ENCODE results near the gene CALCR. TPM values are rescaled to one million over a fixed set of nuclear protein-coding genes. Genes with fewer than 3 reads are reported as not detected.

The CALCR gene
- total and polyA plus RNA-seq, 7 experiments from 2014 or later: not detected

GRCh38 chr7:93562106-93562505 is 12.4 kb downstream of the CALCR start:
- Mint-ChIP-seq H3K36me3 (no peaks in the 10 kb centered on the region), H3K9me3 (no peaks in the 10 kb centered on the region), H3K4me1 (no peaks in the 10 kb centered on the region), H3K27ac (no peak overlapping the region), H3K27me3 (peaks cover 0 to 8% (median 6%) of the 10 kb centered on the region in 5 donors), H3K4me3 (no peak overlapping the region)
- Histone ChIP-seq H3K4me1 (ENCODE audit: control insufficient read depth in 2 of 2, insufficient read depth in 2 of 2, low read length in 2 of 2) (no peaks in the 10 kb centered on the region), H3K36me3 (ENCODE audit: control insufficient read depth in 2 of 3, insufficient read depth in 3 of 3, low read length in 3 of 3) (no peaks in the 10 kb centered on the region), H3K4me3 (ENCODE audit: low read length) (no peak overlapping the region), H3K27me3 (ENCODE audit: control insufficient read depth in 2 of 2, insufficient read depth in 2 of 2, low read length in 2 of 2) (no peaks in the 10 kb centered on the region), H3K9me3 (ENCODE audit: control insufficient read depth in 2 of 3, low read length in 3 of 3) (no peaks in the 10 kb centered on the region), H3K27ac (ENCODE audit: low read depth, low read length) (no peak overlapping the region)
- intact Hi-C loops (cut with micrococcal nuclease): no loop called here
- ATAC-seq: no peak
- no peak for DNase-seq
- ChIA-PET CTCF (no interaction called here), POLR2A (no interaction called here)

DNA sequence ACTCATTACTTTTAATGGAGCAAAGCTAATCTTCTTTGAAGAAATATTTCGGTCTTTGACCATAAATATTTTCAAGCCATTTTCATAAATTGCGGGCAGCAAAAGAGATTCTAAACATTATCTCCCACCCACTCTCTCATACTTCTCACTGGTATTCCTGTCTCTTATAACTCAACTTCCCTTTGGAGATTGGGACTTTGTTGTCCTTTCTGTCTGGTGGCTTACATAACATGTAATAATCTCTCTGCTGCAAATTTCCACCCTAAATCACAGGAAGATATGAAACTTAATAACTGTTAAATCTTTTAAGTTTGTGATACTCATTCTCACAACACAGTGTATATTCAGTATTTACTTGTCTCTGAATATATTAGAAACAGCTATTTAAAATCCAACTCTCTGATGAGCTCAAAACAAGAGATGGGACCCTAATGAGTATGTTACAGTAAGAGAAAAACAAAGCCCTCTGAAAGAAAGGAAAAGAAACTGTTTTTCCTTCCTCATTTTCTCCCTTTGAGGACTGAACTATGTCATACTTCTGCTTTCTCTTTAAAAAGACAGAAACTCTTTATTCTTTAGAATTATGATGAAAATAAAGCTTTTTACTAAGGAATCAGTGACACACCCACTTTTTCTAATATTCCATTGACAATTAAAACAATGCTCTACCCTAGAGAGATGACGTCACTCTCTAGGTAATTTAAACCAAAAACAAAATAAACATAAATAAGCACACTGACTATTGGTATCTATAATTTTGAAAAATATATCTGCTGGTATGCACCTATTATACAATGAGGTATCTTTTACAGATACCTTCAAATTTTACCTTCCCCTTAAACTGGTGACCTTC is 14.7 kb downstream of the CALCR start:
- H3K27ac ChIP-seq (ENCODE audit: low read depth, low read length): no peak overlapping the region
- no peak for ATAC-seq
- no peaks in the 10 kb centered on the region for H3K4me1 ChIP-seq (ENCODE audit: control insufficient read depth in 2 of 2, insufficient read depth in 2 of 2, low read length in 2 of 2)
- Mint-ChIP-seq H3K36me3 (no peaks in the 10 kb centered on the region), H3K9me3 (peaks cover 0 to 2% (median 0%) of the 10 kb centered on the region in 11 donors), H3K4me3 (no peak overlapping the region), H3K4me1 (no peaks in the 10 kb centered on the region), H3K27me3 (peaks cover 0 to 8% (median 6%) of the 10 kb centered on the region in 5 donors), H3K27ac (no peak overlapping the region)
- no peaks in the 10 kb centered on the region for H3K9me3 ChIP-seq (ENCODE audit: control insufficient read depth in 2 of 3, low read length in 3 of 3)
- POLR2A ChIA-PET: no interaction called here
- H3K27me3 ChIP-seq (ENCODE audit: control insufficient read depth in 2 of 2, insufficient read depth in 2 of 2, low read length in 2 of 2): no peaks in the 10 kb centered on the region
- CTCF ChIA-PET: no interaction called here
- no peak for DNase-seq
- intact Hi-C loops (cut with micrococcal nuclease): no loop called here
- H3K36me3 ChIP-seq (ENCODE audit: control insufficient read depth in 2 of 3, insufficient read depth in 3 of 3, low read length in 3 of 3): no peaks in the 10 kb centered on the region
- H3K4me3 ChIP-seq (ENCODE audit: low read length): no peak overlapping the region

DNA sequence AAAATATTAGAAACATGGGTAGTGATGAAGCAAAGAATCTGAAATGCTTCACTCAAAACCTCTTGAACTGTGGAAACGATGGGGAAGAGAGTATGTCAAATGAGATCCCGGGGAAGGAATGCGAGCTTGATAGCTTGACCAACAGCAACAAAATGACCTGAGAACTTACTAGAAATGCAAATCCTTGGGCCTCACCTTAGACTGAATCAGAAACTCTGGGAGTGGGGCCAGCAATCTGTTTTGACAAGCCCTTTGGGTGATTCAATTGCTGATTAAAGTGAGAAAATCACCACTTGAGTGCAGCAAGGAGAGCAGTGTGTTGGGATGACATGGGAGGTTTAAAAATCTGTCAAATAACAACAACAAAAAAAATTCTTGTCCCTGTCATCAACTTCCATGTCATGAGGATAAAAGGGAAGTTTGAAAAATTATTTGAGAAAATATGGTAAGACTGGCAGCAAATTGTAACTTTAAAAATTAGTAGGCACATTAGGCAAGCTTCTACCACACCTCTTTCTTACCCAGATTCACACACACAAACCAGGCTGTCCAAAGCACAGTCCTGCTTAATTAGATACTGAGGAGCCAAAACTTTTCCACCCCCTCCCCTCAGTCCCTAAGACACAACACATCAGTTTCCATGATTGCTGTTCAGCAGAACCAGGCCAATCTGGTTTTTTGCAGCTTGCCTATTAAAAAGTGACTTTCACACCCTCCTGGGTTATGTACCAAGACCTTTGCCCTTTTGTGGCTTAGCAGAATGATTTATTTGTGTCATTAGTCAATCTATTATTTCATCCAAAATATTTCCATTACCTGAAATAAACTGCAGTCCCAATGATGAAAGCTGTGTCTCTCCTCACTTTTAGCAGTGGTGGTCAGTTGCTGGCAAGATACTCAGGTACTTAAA is 15.6 kb downstream of the CALCR start:
- Mint-ChIP-seq H3K27me3 (peaks cover 0 to 6% (median 6%) of the 10 kb centered on the region in 5 donors), H3K27ac (no peak overlapping the region), H3K36me3 (no peaks in the 10 kb centered on the region), H3K4me3 (no peak overlapping the region), H3K9me3 (peaks cover 0 to 2% (median 0%) of the 10 kb centered on the region in 11 donors), H3K4me1 (no peaks in the 10 kb centered on the region)
- Histone ChIP-seq H3K4me1 (ENCODE audit: control insufficient read depth in 2 of 2, insufficient read depth in 2 of 2, low read length in 2 of 2) (no peaks in the 10 kb centered on the region), H3K9me3 (ENCODE audit: control insufficient read depth in 2 of 3, low read length in 3 of 3) (no peaks in the 10 kb centered on the region), H3K27me3 (ENCODE audit: control insufficient read depth in 2 of 2, insufficient read depth in 2 of 2, low read length in 2 of 2) (no peaks in the 10 kb centered on the region), H3K36me3 (ENCODE audit: control insufficient read depth in 2 of 3, insufficient read depth in 3 of 3, low read length in 3 of 3) (no peaks in the 10 kb centered on the region), H3K27ac (ENCODE audit: low read depth, low read length) (no peak overlapping the region), H3K4me3 (ENCODE audit: low read length) (no peak overlapping the region)
- DNase-seq (no peak), ATAC-seq (no peak)
- ChIA-PET CTCF (no interaction called here), POLR2A (no interaction called here)
- intact Hi-C loops (cut with micrococcal nuclease): no loop called here

DNA sequence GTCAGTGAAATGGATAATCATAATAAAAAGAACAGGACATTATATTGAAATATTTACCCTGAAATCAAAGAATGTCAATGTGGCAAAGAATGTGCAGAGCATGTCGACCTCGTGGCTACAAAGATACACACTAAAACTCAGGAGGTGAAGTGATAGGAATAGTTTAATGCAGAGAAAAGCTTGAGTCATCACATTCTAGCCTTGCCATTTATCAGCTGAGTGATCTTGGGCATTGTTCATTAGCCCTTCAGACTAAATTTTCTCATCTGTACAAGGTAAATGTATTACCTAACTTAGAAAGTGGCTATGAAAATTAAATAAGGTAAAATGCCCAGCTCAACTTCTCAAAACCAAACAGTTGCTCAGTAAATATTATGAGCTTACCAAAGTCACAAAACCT is 22.6 kb downstream of the CALCR start:
- H3K9me3 ChIP-seq (ENCODE audit: control insufficient read depth in 2 of 3, low read length in 3 of 3): no peaks in the 10 kb centered on the region
- intact Hi-C loops (cut with micrococcal nuclease): loop anchor here in 1 of 2 donors (2.0 kb wide), 1 partner anchor 307 kb away; no protein-coding TSS in a partner anchor
- ATAC-seq (no peak), DNase-seq (no peak)
- ChIA-PET POLR2A (no interaction called here), CTCF (no interaction called here)
- Mint-ChIP-seq H3K4me3 (no peak overlapping the region), H3K36me3 (no peaks in the 10 kb centered on the region), H3K27ac (no peak overlapping the region), H3K4me1 (no peaks in the 10 kb centered on the region), H3K9me3 (peaks cover 0 to 2% (median 0%) of the 10 kb centered on the region in 11 donors), H3K27me3 (peaks cover 0 to 7% (median 0%) of the 10 kb centered on the region in 5 donors)
- no peak overlapping the region for H3K4me3 ChIP-seq (ENCODE audit: low read length)
- no peaks in the 10 kb centered on the region for H3K27me3 ChIP-seq (ENCODE audit: control insufficient read depth in 2 of 2, insufficient read depth in 2 of 2, low read length in 2 of 2)
- H3K4me1 ChIP-seq (ENCODE audit: control insufficient read depth in 2 of 2, insufficient read depth in 2 of 2, low read length in 2 of 2): no peaks in the 10 kb centered on the region
- H3K27ac ChIP-seq (ENCODE audit: low read depth, low read length): no peak overlapping the region
- H3K36me3 ChIP-seq (ENCODE audit: control insufficient read depth in 2 of 3, insufficient read depth in 3 of 3, low read length in 3 of 3): no peaks in the 10 kb centered on the region

DNA sequence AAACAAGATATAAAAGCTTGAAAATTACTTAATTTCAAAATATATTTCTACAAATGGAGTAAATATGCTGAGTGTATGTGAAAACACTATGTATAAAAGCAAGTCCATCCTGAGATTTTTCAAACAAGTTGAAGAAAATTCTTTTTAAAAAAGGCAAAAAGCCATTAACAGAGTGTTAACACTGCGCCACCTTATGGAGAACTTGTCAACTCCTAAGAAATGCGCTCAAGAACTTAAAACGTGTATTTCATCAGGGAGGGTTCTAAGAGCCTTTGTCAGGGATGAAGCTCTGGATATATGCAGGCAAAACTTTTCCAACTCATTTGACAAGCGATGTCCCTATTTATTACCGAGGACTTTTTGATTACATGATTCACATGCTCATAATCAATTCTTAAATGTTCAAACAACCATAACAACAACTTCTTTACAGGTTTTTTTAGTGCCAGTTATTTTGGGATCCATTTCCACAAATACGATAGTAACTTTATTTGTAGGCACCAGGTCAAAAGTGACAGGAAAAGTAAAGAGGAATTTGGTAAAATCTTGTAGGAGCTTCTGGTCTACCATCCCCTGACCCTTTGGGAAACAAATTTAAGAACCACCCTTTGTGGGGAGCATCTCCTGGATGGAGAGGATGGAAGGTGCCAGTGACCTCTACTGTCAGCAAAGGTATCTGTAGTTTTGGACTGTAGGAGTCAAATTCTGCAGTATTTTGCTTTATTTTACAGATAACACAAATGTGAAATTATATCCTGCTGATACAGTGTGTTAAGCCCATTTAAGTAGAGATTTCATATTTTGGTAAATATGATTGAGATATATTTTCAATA is 23.2 kb downstream of the CALCR start:
- Mint-ChIP-seq H3K4me3 (no peak overlapping the region), H3K36me3 (no peaks in the 10 kb centered on the region), H3K27ac (no peak overlapping the region), H3K27me3 (peaks cover 0 to 11% (median 0%) of the 10 kb centered on the region in 5 donors), H3K4me1 (no peaks in the 10 kb centered on the region), H3K9me3 (peaks cover 0 to 2% (median 0%) of the 10 kb centered on the region in 11 donors)
- POLR2A ChIA-PET: no interaction called here
- Histone ChIP-seq H3K36me3 (ENCODE audit: control insufficient read depth in 2 of 3, insufficient read depth in 3 of 3, low read length in 3 of 3) (no peaks in the 10 kb centered on the region), H3K4me1 (ENCODE audit: control insufficient read depth in 2 of 2, insufficient read depth in 2 of 2, low read length in 2 of 2) (no peaks in the 10 kb centered on the region), H3K27me3 (ENCODE audit: control insufficient read depth in 2 of 2, insufficient read depth in 2 of 2, low read length in 2 of 2) (no peaks in the 10 kb centered on the region), H3K27ac (ENCODE audit: low read depth, low read length) (no peak overlapping the region), H3K9me3 (ENCODE audit: control insufficient read depth in 2 of 3, low read length in 3 of 3) (no peaks in the 10 kb centered on the region), H3K4me3 (ENCODE audit: low read length) (no peak overlapping the region)
- ATAC-seq: peak; percentile 31
- intact Hi-C loops (cut with micrococcal nuclease): loop anchor here in 1 of 2 donors (2.0 kb wide), 1 partner anchor 306 kb away; no protein-coding TSS in a partner anchor
- no peak for DNase-seq
- CTCF ChIA-PET: no interaction called here

GRCh38 chr7:93547716-93548115 is 26.8 kb downstream of the CALCR start:
- ChIA-PET CTCF (no interaction called here), POLR2A (no interaction called here)
- no peaks in the 10 kb centered on the region for H3K9me3 ChIP-seq (ENCODE audit: control insufficient read depth in 2 of 3, low read length in 3 of 3)
- no peak overlapping the region for H3K4me3 Mint-ChIP-seq
- no peak overlapping the region for H3K4me3 ChIP-seq (ENCODE audit: low read length)
- no peaks in the 10 kb centered on the region for H3K27me3 ChIP-seq (ENCODE audit: control insufficient read depth in 2 of 2, insufficient read depth in 2 of 2, low read length in 2 of 2)
- no peak overlapping the region for H3K27ac ChIP-seq (ENCODE audit: low read depth, low read length)
- ATAC-seq (no peak), DNase-seq (no peak)
- no peak overlapping the region for H3K27ac Mint-ChIP-seq
- H3K4me1 ChIP-seq (ENCODE audit: control insufficient read depth in 2 of 2, insufficient read depth in 2 of 2, low read length in 2 of 2): no peaks in the 10 kb centered on the region
- H3K4me1 Mint-ChIP-seq: no peaks in the 10 kb centered on the region
- no peaks in the 10 kb centered on the region for H3K9me3 Mint-ChIP-seq
- H3K36me3 ChIP-seq (ENCODE audit: control insufficient read depth in 2 of 3, insufficient read depth in 3 of 3, low read length in 3 of 3): no peaks in the 10 kb centered on the region
- intact Hi-C loops (cut with micrococcal nuclease): no loop called here
- no peaks in the 10 kb centered on the region for H3K36me3 Mint-ChIP-seq
- peaks cover 0 to 8% (median 0%) of the 10 kb centered on the region in 5 donors for H3K27me3 Mint-ChIP-seq

Data from naive thymus-derived CD4-positive, alpha-beta T cell (primary cell).